ENCODE data around the gene SCAMP1.
"Not testable (repeated sequence)": the region's sequence is repeated elsewhere in the genome, so short reads cannot be mapped to it uniquely, and the experiment has no call there.

Gene SCAMP1

GRCh38 chr5:78424665-78425064, 64.2 kb downstream of the SCAMP1 start:
- CTCF ChIA-PET: no interaction called here
- TF ChIP-seq, protein P1, sequence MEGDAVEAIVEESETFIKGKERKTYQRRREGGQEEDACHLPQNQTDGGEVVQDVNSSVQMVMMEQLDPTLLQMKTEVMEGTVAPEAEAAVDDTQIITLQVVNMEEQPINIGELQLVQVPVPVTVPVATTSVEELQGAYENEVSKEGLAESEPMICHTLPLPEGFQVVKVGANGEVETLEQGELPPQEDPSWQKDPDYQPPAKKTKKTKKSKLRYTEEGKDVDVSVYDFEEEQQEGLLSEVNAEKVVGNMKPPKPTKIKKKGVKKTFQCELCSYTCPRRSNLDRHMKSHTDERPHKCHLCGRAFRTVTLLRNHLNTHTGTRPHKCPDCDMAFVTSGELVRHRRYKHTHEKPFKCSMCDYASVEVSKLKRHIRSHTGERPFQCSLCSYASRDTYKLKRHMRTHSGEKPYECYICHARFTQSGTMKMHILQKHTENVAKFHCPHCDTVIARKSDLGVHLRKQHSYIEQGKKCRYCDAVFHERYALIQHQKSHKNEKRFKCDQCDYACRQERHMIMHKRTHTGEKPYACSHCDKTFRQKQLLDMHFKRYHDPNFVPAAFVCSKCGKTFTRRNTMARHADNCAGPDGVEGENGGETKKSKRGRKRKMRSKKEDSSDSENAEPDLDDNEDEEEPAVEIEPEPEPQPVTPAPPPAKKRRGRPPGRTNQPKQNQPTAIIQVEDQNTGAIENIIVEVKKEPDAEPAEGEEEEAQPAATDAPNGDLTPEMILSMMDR (IDR thresholded peaks at IDR 0.05; ENCODE audit: insufficient read depth, low read length, missing control alignments): no peak
- H3K4me3 ChIP-seq (ENCODE audit: low read depth, low read length): no peak overlapping the region
- POLR2A ChIA-PET: no interaction called here
- DNase-seq (ENCODE audit: low read depth, low spot score): no peak

- TF ChIP-seq, protein P1 (IDR thresholded peaks at IDR 0.05; ENCODE audit: insufficient read depth, low read length, missing control alignments): no peak
- POLR2A ChIA-PET: no interaction called here
- CTCF ChIA-PET: no interaction called here
- no peak for DNase-seq (ENCODE audit: low read depth, low spot score)
- no peak overlapping the region for H3K4me3 ChIP-seq (ENCODE audit: low read depth, low read length)
Observed at GRCh38 chr5:78429332-78429980, 69.0 kb downstream of the SCAMP1 start.

DNA sequence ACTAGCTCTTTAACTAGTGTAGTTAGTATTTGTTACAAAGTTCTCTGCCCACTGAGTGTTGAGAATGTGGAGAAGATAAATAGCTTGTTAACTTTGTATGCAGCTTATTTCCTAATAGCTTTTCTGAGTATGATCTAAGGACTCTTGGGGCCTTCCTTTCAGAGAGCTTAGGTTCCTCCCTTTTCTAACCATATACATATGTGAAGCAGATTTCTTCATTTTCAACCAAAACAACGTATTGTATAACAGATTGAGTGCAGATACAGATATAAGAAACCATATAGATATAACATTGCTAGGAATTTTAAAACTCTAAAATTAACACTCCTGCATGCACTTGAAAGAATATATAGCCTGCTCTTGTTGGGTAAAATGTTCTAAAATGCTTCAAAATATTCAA, 70.4 kb downstream of the SCAMP1 start:
- POLR2A ChIA-PET: interaction anchor here (0.7 kb wide), 1 partner anchor 323 kb away, joined by 4 read pairs; no protein-coding TSS in a partner anchor
- H3K4me3 ChIP-seq (ENCODE audit: low read depth, low read length): no peak overlapping the region
- TF ChIP-seq, protein P1 (IDR thresholded peaks at IDR 0.05; ENCODE audit: insufficient read depth, low read length, missing control alignments): no peak
- no peak for DNase-seq (ENCODE audit: low read depth, low spot score)
- CTCF ChIA-PET: interaction anchor here (0.6 to 1.2 kb wide), 2 partner anchors 34 to 229 kb away, joined by 3 to 4 read pairs; no protein-coding TSS in a partner anchor

- POLR2A ChIA-PET: no interaction called here
- TF ChIP-seq, protein P1 (IDR thresholded peaks at IDR 0.05; ENCODE audit: insufficient read depth, low read length, missing control alignments): no peak
- no peak overlapping the region for H3K4me3 ChIP-seq (ENCODE audit: low read depth, low read length)
- CTCF ChIA-PET: no interaction called here
- DNase-seq (ENCODE audit: low read depth, low spot score): no peak
Observed at GRCh38 chr5:78433972-78434371, 73.6 kb downstream of the SCAMP1 start.

- TF ChIP-seq, protein P1 (IDR thresholded peaks at IDR 0.05; ENCODE audit: insufficient read depth, low read length, missing control alignments): no peak
- ChIA-PET POLR2A (no interaction called here), CTCF (no interaction called here)
- H3K4me3 ChIP-seq (ENCODE audit: low read depth, low read length): no peak overlapping the region
- no peak for DNase-seq (ENCODE audit: low read depth, low spot score)
Observed at GRCh38 chr5:78447775-78448424, 87.5 kb downstream of the SCAMP1 start.

GRCh38 chr5:78449103-78449502, 88.7 kb downstream of the SCAMP1 start:
- TF ChIP-seq, protein P1 (IDR thresholded peaks at IDR 0.05; ENCODE audit: insufficient read depth, low read length, missing control alignments): no peak
- no peak overlapping the region for H3K4me3 ChIP-seq (ENCODE audit: low read depth, low read length)
- ChIA-PET POLR2A (no interaction called here), CTCF (interaction anchor here (0.9 kb wide), 1 partner anchor 23 kb away, joined by 3 read pairs; no protein-coding TSS in a partner anchor)
- DNase-seq (ENCODE audit: low read depth, low spot score): no peak

- H3K4me3 ChIP-seq (ENCODE audit: low read depth, low read length); POLR2A ChIA-PET; DNase-seq (ENCODE audit: low read depth, low spot score): not testable (repeated sequence)
- CTCF ChIA-PET: interaction anchor here (2.8 kb wide), 1 partner anchor 11 kb away, joined by 20 read pairs; no protein-coding TSS in a partner anchor
Observed at GRCh38 chr5:78457507-78457906, 97.1 kb downstream of the SCAMP1 start.

Measured in AG04449 (cell line).